Tibial nerve (tissue), 4 donors: Measurements from ENCODE around the gene KCTD16. TPM values are rescaled to one million over a fixed set of nuclear protein-coding genes. Genes with fewer than 3 reads are reported as not detected.

Experiments used
- DNase-seq, 2 donors: peaks; one replicate each; pipeline ENCODE4 v3.0.0-alpha.2; 2019; ENCODE audit warnings: low spot score in 2 of 2
- H3K27ac ChIP-seq, 4 donors: fragments of 200-600 bp; sonication (generic) in 3 of 4; one replicate each; pipeline ENCODE4 v1.5.1; 2017 to 2019; ENCODE audit warnings: mild to moderate bottlenecking in 1 of 4
- H3K27me3 ChIP-seq, 2 donors: fragments of 200-600 bp; sonication (generic) in 1 of 2; one replicate each; pipeline versions ENCODE4 v1.5.1 to v1.6.0; 2017 to 2019
- H3K36me3 ChIP-seq, 3 donors: fragments of 200-600 bp; sonication (generic); one replicate each; pipeline ENCODE4 v1.5.1; 2018 to 2019
- H3K4me1 ChIP-seq, 4 donors: fragments of 200-600 bp; sonication (generic) in 3 of 4; one replicate each; pipeline ENCODE4 v1.5.1; 2017 to 2019
- H3K4me3 ChIP-seq, 4 donors: fragments of 200-600 bp; sonication (generic) in 3 of 4; one replicate each; pipeline ENCODE4 v1.5.1; 2017 to 2019; ENCODE audit warnings: mild to moderate bottlenecking in 1 of 4, moderate library complexity in 1 of 4
- H3K9me3 ChIP-seq, 4 donors: fragments of 200-600 bp; sonication (generic) in 3 of 4; one replicate each; pipeline ENCODE4 v1.5.1; 2017 to 2019
- EP300 ChIP-seq, 2 donors: sonication (generic); formaldehyde crosslinking; IDR thresholded peaks; one replicate each; pipeline ENCODE4 v1.6.1; 2017; ENCODE audit warnings: antibody characterized with exemption in 2 of 2, mild to moderate bottlenecking in 1 of 2
- POLR2A ChIP-seq, 2 donors: fragments of 450-650 bp; IDR thresholded peaks; one replicate each; pipeline ENCODE4 v1.6.1; 2017; ENCODE audit warnings: antibody characterized with exemption in 2 of 2, mild to moderate bottlenecking in 2 of 2, moderate library complexity in 2 of 2
- WGBS, 2 donors: methylation state at CpG; one replicate each; pipeline ENCODE4 v1.1.5; 2018; 5-methylcytosine and 5-hydroxymethylcytosine counted together
- total RNA-seq, 4 donors: library from RNA; depleted of rRNA; stranded (reverse); fragments of >200 nt; gene quantifications; one replicate each; pipeline ENCODE4 v1.1.0, GENCODE V29; 2016
- TF ChIP-seq, protein P1 (sequence below), 5 experiments: fragments of 200-600 bp in 3 of 5; fragments of 450-650 bp in 2 of 5; sonication (generic) in 3 of 5; IDR thresholded peaks; one replicate each; pipeline ENCODE4 v1.5.1; 2016 to 2019; ENCODE audit warnings: antibody characterized with exemption in 5 of 5, mild to moderate bottlenecking in 3 of 5, moderate library complexity in 2 of 5

Gene KCTD16
- total RNA-seq, 4 donors from 2014 or later = under 0.01 to 0.44 (median 0.41) TPM

DNA sequence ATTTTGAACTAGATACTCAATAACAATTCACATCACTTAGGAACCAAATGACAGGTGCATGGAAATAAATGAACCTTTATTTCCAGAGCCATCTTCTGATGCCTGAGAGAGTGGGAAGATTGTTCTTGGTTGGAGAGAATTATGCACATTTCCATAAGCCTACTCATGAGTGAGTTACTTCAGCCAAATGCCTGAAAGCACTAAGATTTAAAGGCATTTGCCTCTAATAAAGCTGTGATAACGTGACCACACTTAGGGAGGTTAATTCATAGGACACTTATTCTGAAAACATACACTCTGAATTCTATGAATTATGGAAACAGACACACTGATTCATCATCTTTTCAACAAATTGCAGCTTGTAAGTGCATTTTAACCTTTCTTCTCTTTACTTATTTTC is 40.0 kb downstream of the KCTD16 start:
- WGBS, 2 donors = 49 to 64% methylated on average over 1 of the region's 1 CpG
- Histone ChIP-seq H3K4me1 (no peaks in the 10 kb centered on the region), H3K36me3 (no peaks in the 10 kb centered on the region), H3K27me3 (peaks cover 0 to 18% of the 10 kb centered on the region in 2 donors), H3K4me3 (no peak overlapping the region), H3K27ac (no peak overlapping the region), H3K9me3 (no peaks in the 10 kb centered on the region)
- DNase-seq = no peak
- TF ChIP-seq EP300 (IDR thresholded peaks at IDR 0.05) (no peak), POLR2A (IDR thresholded peaks at IDR 0.05) (no peak)
- TF ChIP-seq, protein P1, sequence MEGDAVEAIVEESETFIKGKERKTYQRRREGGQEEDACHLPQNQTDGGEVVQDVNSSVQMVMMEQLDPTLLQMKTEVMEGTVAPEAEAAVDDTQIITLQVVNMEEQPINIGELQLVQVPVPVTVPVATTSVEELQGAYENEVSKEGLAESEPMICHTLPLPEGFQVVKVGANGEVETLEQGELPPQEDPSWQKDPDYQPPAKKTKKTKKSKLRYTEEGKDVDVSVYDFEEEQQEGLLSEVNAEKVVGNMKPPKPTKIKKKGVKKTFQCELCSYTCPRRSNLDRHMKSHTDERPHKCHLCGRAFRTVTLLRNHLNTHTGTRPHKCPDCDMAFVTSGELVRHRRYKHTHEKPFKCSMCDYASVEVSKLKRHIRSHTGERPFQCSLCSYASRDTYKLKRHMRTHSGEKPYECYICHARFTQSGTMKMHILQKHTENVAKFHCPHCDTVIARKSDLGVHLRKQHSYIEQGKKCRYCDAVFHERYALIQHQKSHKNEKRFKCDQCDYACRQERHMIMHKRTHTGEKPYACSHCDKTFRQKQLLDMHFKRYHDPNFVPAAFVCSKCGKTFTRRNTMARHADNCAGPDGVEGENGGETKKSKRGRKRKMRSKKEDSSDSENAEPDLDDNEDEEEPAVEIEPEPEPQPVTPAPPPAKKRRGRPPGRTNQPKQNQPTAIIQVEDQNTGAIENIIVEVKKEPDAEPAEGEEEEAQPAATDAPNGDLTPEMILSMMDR (IDR thresholded peaks at IDR 0.05) = no peak

DNA sequence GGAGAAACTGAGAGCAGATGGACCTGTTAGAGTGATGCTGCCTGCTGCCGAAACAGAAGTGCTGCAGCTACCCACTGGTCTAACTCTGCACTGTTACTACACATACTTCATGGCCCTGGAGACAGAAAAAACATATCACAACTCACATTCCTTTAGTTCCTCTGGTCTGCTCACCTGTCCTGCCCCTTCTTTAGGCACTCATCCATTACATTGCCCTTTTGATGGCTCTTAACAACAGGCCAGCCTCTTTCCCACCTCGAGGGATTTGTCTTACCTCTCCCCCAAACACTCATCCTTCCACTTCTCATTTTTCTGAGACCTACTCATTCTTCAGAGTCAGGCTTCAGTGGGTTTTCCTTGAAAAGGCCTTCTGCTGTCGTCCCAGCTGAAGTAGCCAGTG is 49.2 kb downstream of the KCTD16 start:
- TF ChIP-seq EP300 (IDR thresholded peaks at IDR 0.05) (no peak), POLR2A (IDR thresholded peaks at IDR 0.05) (no peak)
- TF ChIP-seq, protein P1 (IDR thresholded peaks at IDR 0.05) = no peak
- Histone ChIP-seq H3K4me3 (no peak overlapping the region), H3K36me3 (no peaks in the 10 kb centered on the region), H3K27me3 (no peaks in the 10 kb centered on the region), H3K4me1 (no peaks in the 10 kb centered on the region), H3K27ac (no peak overlapping the region), H3K9me3 (no peaks in the 10 kb centered on the region)
- DNase-seq = no peak
- WGBS, 2 donors = 80 to 85% methylated on average over 3 of the region's 3 CpGs

DNA sequence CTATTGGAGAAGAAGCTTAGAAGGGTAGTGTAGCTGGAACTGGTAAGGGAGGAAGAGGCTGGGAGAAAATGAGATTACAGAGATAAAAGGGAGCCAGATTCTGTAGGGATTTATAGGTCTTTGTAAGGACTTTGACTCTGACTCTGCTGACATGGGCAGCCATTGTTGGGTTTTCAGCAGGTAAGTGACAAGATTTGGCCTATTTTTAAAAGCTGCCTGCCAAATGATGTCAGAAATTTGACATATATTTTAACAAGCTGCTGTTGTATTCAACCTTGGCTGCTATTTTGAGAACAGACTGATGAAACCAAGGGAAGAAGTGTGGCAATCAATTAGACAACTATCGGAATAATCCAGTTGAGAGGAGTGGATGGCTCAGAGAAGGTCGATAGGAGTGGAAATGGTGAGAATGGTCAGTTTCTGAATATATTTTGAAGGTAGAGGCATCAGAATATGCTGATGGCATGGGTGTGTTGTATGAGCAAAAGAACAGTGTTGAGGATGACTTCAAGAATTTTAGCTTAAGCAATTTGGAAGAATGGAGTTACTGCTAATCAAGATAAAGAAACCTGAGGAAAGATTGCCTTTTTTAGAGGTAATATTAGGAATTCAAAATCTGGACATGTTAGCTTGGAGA is 56.8 kb downstream of the KCTD16 start:
- Histone ChIP-seq H3K4me1 (no peaks in the 10 kb centered on the region), H3K27ac (no peak overlapping the region), H3K9me3 (no peaks in the 10 kb centered on the region), H3K4me3 (no peak overlapping the region), H3K36me3 (no peaks in the 10 kb centered on the region), H3K27me3 (no peaks in the 10 kb centered on the region)
- no peak for DNase-seq
- TF ChIP-seq POLR2A (IDR thresholded peaks at IDR 0.05) = no peak
- no peak for TF ChIP-seq EP300 (IDR thresholded peaks at IDR 0.05)
- TF ChIP-seq, protein P1 (IDR thresholded peaks at IDR 0.05) = no peak
- WGBS, 2 donors = 88 to 89% methylated on average over 2 of the region's 2 CpGs

DNA sequence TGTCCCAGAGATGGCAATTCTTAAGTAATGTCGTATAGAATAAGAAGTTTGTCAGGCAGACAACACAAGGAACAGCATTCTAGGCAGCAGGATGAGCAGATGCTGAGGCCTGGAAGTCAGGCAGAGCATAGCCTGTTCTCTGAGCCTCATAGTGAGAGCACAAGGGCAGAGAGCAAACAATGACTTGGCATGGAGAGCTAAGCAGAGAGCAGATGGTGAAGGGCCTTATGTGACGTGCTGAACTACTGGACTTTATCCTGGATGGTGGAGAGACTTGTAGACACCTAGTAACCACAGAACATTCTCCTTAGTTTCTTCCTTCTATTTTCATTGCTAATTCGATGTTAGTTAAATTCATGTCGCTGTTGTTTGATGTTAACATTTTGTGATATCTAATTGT is 60.1 kb downstream of the KCTD16 start:
- no peak for DNase-seq
- Histone ChIP-seq H3K4me1 (no peaks in the 10 kb centered on the region), H3K36me3 (no peaks in the 10 kb centered on the region), H3K9me3 (no peaks in the 10 kb centered on the region), H3K27me3 (no peaks in the 10 kb centered on the region), H3K4me3 (no peak overlapping the region), H3K27ac (no peak overlapping the region)
- TF ChIP-seq POLR2A (IDR thresholded peaks at IDR 0.05) (no peak), EP300 (IDR thresholded peaks at IDR 0.05) (no peak)
- TF ChIP-seq, protein P1 (IDR thresholded peaks at IDR 0.05) = no peak
- WGBS, 2 donors = 90 to 91% methylated on average over 4 of the region's 4 CpGs

DNA sequence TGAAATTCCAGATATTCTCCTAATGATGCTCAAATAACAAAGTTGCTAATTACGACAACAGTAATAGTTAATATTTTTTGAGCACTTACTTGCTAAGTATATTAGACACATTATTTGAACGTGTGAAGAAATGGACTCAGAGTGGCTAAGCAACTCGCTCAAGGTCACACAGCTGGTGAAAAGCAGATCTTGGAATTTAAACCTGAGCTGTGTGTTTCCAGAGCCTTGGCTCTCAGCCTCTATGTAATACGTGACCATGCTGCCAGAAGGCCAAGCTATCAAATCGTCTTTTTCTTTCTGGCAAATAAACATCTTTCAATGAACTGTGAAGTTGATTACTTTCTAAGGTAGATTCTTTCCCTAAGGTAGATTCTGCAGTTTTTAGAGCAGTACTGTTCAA is 61.6 kb downstream of the KCTD16 start:
- Histone ChIP-seq H3K36me3 (no peaks in the 10 kb centered on the region), H3K27ac (no peak overlapping the region), H3K4me3 (no peak overlapping the region), H3K4me1 (no peaks in the 10 kb centered on the region), H3K27me3 (no peaks in the 10 kb centered on the region), H3K9me3 (no peaks in the 10 kb centered on the region)
- 80 to 87% methylated on average over 5 of the region's 5 CpGs for WGBS, 2 donors
- no peak for DNase-seq
- TF ChIP-seq, protein P1 (IDR thresholded peaks at IDR 0.05) = no peak
- TF ChIP-seq EP300 (IDR thresholded peaks at IDR 0.05) (no peak), POLR2A (IDR thresholded peaks at IDR 0.05) (no peak)
